Mucosa of descending colon (tissue), 3 donors: ENCODE measurements around the gene RNF212. TPM values are rescaled to one million over a fixed set of nuclear protein-coding genes. Genes with fewer than 3 reads are reported as not detected.

Experiments
- ATAC-seq: fragments of 200-7000 bp; cut with Tn5 transposase; one replicate; pipeline ENCODE4 v1.9.1; 2020; ENCODE audit warnings: mild to moderate bottlenecking, moderate library complexity
- DNase-seq, 3 donors: peaks; one replicate each; pipeline ENCODE4 v3.0.0-alpha.2; 2020
- H3K36me3 ChIP-seq: fragments of 200-600 bp; one replicate; pipeline ENCODE4 v1.8.0; 2021; ENCODE audit warnings: low read depth, mild to moderate bottlenecking
- H3K4me1 ChIP-seq: fragments of 200-600 bp; one replicate; pipeline ENCODE4 v1.8.0; 2021; ENCODE audit warnings: low read depth, mild to moderate bottlenecking
- H3K4me3 ChIP-seq: fragments of 200-600 bp; one replicate; pipeline ENCODE4 v1.8.0; 2021; ENCODE audit warnings: mild to moderate bottlenecking
- H3K9me3 ChIP-seq: fragments of 200-600 bp; one replicate; pipeline ENCODE4 v1.8.0; 2021; ENCODE audit warnings: mild to moderate bottlenecking
- CTCF ChIP-seq: fragments of 200-600 bp; IDR thresholded peaks from one replicate; pipeline ENCODE4 v1.8.0; 2022; ENCODE audit warnings: antibody characterized with exemption, mild to moderate bottlenecking
- intact Hi-C, 2 donors: fragments of 100-400 bp; cut with DNase I in 1 of 2; cut with micrococcal nuclease in 1 of 2; formaldehyde crosslinking; loops; one replicate each; pipeline versions ENCODE4 v1.11.0 to v1.11.1; 2022; cut with DNase I, micrococcal nuclease
- total RNA-seq, 3 donors: library from RNA; stranded (reverse); fragmentation: NEBNext Ultra II Directional in 2 of 3; extraction: Animal tissue kit (Norgen Biotek cat#: 25700) in 2 of 3; gene quantifications; one replicate each; pipeline versions ENCODE4 v1.2.1 to v1.2.4, GENCODE V29; 2021 to 2023
- donor health status: DM: no; HTN: no; CAD: no; lungs with moderate emphysema.
- donor health status: DM: no; HTN: no; CAD: no.
- donor health status: DM: no; HTN: yes; CAD: no.

Gene RNF212
- total RNA-seq, 3 donors from 2014 or later = 2.3 to 4.9 (median 3.9) TPM

- Histone ChIP-seq H3K36me3 (no peaks in the 10 kb centered on the region), H3K4me3 (no peak overlapping the region), H3K9me3 (no peaks in the 10 kb centered on the region), H3K4me1 (peaks cover 31% of the 10 kb centered on the region)
- intact Hi-C loops = no loop called here
- ATAC-seq (no peak), DNase-seq (peak in 1 of 3 donors; percentile 48)
- TF ChIP-seq CTCF = no peak
Observed at GRCh38 chr4:1044469-1045192, 68.7 kb downstream of the RNF212 start.

GRCh38 chr4:1043651-1044468 is 69.5 kb downstream of the RNF212 start:
- Histone ChIP-seq H3K4me3 (no peak overlapping the region), H3K9me3 (no peaks in the 10 kb centered on the region), H3K36me3 (no peaks in the 10 kb centered on the region), H3K4me1 (peaks cover 31% of the 10 kb centered on the region)
- ATAC-seq (peak; percentile 39), DNase-seq (peak; percentile 61 to 87 (median 68))
- TF ChIP-seq CTCF = no peak
- intact Hi-C loops = no loop called here

GRCh38 chr4:1043162-1043561 is 70.2 kb downstream of the RNF212 start:
- Histone ChIP-seq H3K9me3 (no peaks in the 10 kb centered on the region), H3K4me1 (peaks cover 31% of the 10 kb centered on the region), H3K4me3 (no peak overlapping the region), H3K36me3 (no peaks in the 10 kb centered on the region)
- no peak for ATAC-seq
- intact Hi-C loops = no loop called here
- no peak for DNase-seq
- no peak for TF ChIP-seq CTCF

- no peaks in the 10 kb centered on the region for H3K9me3 ChIP-seq
- peak in 2 of 3 donors; percentile 18 to 40 for DNase-seq
- TF ChIP-seq CTCF = no peak
- H3K4me1 ChIP-seq = peaks cover 26% of the 10 kb centered on the region
- intact Hi-C loops = no loop called here
- H3K4me3 ChIP-seq = no peak overlapping the region
- no peaks in the 10 kb centered on the region for H3K36me3 ChIP-seq
- ATAC-seq = no peak
Observed at GRCh38 chr4:1042352-1043055, 70.9 kb downstream of the RNF212 start.

- H3K4me3 ChIP-seq = no peak overlapping the region
- DNase-seq (peak in 2 of 3 donors; percentile 18 to 48), ATAC-seq (no peak)
- H3K4me1 ChIP-seq = peaks cover 20% of the 10 kb centered on the region
- intact Hi-C loops = no loop called here
- H3K9me3 ChIP-seq = no peaks in the 10 kb centered on the region
- no peak for TF ChIP-seq CTCF
- H3K36me3 ChIP-seq = no peaks in the 10 kb centered on the region
Observed at GRCh38 chr4:1041936-1042330, 71.4 kb downstream of the RNF212 start.
